HCT116 (cell line): ENCODE measurements around the gene SLC25A21.

Experiments
- EZH2 ChIP-seq: fragments of 200-600 bp; sonication (generic); IDR thresholded peaks from 2 replicates; pipeline ENCODE4 v1.6.1; 2017; ENCODE audit warnings: antibody characterized with exemption, mixed run types
- JUND ChIP-seq: IDR thresholded peaks from 2 replicates; pipeline ENCODE4 v1.6.1; 2012
- MAX ChIP-seq: IDR thresholded peaks from 2 replicates; pipeline ENCODE4 v1.6.1; 2012
- POLR2A ChIP-seq: IDR thresholded peaks from 2 replicates; pipeline ENCODE4 v1.7.0; 2011; ENCODE audit warnings: borderline replicate concordance; ENCODE audit not compliant: insufficient read depth, insufficient read length; ENCODE audit errors: extremely low read depth
- POLR2AphosphoS5 ChIP-seq: IDR thresholded peaks from 2 replicates; pipeline ENCODE4 v1.6.1; 2011; ENCODE audit warnings: mild to moderate bottlenecking, low read depth, low read length, moderate library complexity
- RAD21 ChIP-seq: IDR thresholded peaks from 2 replicates; pipeline ENCODE4 v1.6.1; 2012; ENCODE audit warnings: low read depth, mild to moderate bottlenecking
- SIN3A ChIP-seq: IDR thresholded peaks from 2 replicates; pipeline ENCODE4 v1.6.1; 2012; ENCODE audit warnings: low read depth
- SP1 ChIP-seq: IDR thresholded peaks from 2 replicates; pipeline ENCODE4 v1.6.1; 2012; ENCODE audit warnings: low read depth
- YY1 ChIP-seq: IDR thresholded peaks from 2 replicates; pipeline ENCODE4 v1.6.1; 2011; ENCODE audit warnings: low read length, low read depth, moderate library complexity, mild to moderate bottlenecking; ENCODE audit not compliant: insufficient replicate concordance; ENCODE audit errors: extremely low read depth
- ZNF274 ChIP-seq: fragments of 200-500 bp; sonication (Bioruptor generic); IDR thresholded peaks from 2 replicates; pipeline ENCODE4 v1.6.1; 2014; ENCODE audit warnings: mild to moderate bottlenecking, low read depth, low read length, inconsistent platforms
- TF ChIP-seq, protein P1 (sequence below), 3 experiments: fragments of 200-600 bp in 1 of 3; sonication (generic) in 1 of 3; IDR thresholded peaks in 2 of 3; conservative IDR thresholded peaks in 1 of 3; 2 replicates each; pipeline ENCODE4 v1.5.1; 2012 to 2017; ENCODE audit warnings: low read depth in 2 of 3, low read length in 2 of 3, antibody characterized with exemption in 1 of 3, borderline replicate concordance in 1 of 3, control low read depth in 1 of 3, mild to moderate bottlenecking in 1 of 3, mixed read lengths in 1 of 3, mixed run types in 1 of 3, moderate library complexity in 1 of 3; ENCODE audit not compliant: insufficient read depth in 1 of 3
- TF ChIP-seq, protein P2 (sequence below): IDR thresholded peaks from 2 replicates; pipeline ENCODE4 v1.6.1; 2012

DNA sequence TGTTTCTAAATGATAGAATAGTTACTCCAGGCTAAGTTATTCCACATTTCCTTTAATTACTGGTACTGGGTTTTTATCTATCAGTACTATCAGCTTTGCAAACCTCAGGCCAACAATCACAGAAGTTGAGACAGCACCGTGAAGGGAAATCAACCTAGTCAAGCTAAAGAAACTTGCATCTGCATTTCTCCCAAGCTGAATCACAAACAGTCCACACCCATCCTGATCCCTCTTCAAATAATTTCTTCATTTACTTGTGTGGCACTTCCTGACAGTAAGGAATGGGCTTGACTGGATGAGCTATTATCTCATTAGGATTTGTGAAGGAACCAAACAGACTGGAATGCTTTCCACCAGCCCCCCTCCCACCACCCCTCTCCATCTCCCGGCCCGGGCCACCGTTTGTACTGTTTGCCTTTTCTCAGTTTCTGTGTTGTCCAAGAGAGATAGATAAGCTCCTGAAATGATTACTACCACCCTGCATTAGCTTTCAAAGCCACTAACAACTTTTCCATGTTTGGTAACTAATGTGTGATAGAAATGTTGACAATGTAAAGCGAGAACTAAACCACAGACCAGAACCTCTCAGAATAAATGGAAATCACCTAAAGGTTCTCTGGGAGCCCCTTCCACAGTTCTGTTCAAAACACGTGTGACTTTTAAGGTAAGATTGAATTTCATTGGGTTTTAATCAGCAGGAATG lies 236.3 kb downstream of the SLC25A21 start:
- TF ChIP-seq SIN3A (no peak), POLR2A (no peak), ZNF274 (no peak), YY1 (no peak), POLR2AphosphoS5 (no peak), MAX (no peak), RAD21 (no peak), EZH2 (no peak), SP1 (no peak), JUND (no peak)
- TF ChIP-seq, protein P1, sequence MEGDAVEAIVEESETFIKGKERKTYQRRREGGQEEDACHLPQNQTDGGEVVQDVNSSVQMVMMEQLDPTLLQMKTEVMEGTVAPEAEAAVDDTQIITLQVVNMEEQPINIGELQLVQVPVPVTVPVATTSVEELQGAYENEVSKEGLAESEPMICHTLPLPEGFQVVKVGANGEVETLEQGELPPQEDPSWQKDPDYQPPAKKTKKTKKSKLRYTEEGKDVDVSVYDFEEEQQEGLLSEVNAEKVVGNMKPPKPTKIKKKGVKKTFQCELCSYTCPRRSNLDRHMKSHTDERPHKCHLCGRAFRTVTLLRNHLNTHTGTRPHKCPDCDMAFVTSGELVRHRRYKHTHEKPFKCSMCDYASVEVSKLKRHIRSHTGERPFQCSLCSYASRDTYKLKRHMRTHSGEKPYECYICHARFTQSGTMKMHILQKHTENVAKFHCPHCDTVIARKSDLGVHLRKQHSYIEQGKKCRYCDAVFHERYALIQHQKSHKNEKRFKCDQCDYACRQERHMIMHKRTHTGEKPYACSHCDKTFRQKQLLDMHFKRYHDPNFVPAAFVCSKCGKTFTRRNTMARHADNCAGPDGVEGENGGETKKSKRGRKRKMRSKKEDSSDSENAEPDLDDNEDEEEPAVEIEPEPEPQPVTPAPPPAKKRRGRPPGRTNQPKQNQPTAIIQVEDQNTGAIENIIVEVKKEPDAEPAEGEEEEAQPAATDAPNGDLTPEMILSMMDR (IDR thresholded peaks at IDR 0.05 in 2 of 3, conservative IDR thresholded peaks at IDR 0.05 in 1 of 3; ENCODE audit: borderline replicate concordance in 1 of 3, insufficient read depth in 1 of 3, low read depth in 2 of 3, low read length in 2 of 3) = no peak
- TF ChIP-seq, protein P2, sequence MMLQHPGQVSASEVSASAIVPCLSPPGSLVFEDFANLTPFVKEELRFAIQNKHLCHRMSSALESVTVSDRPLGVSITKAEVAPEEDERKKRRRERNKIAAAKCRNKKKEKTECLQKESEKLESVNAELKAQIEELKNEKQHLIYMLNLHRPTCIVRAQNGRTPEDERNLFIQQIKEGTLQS = no peak
